COLO829 (cell line): Measurements from ENCODE around the gene RYR1.
"Not testable (repeated sequence)": the region's sequence is repeated elsewhere in the genome, so short reads cannot be mapped to it uniquely, and the experiment has no call there.

ENCODE experiments used
- DNase-seq: peaks from one replicate; pipeline ENCODE4 v3.0.0; 2012; ENCODE audit warnings: low spot score

RYR1 gene

DNA sequence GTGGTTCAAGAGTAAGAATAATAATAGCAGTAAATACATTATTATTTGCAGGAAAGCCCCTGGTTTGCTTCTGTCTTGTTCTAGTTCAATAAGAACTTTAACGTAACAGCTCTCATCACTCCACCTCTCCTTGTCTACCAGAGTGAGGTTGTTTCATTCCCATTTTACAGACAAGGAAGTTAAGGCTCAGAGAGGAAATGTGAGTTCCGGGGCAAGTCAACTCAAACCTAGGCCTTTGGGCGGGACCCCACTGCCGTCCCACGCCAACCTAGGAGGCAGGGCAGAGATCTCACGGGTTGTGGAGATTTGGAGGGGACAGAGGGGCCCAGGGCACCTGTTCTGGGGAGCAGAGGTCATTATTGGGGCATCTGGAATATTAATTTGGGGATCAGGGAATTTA, 182.8 kb downstream of the RYR1 start:
- no peak for DNase-seq

DNA sequence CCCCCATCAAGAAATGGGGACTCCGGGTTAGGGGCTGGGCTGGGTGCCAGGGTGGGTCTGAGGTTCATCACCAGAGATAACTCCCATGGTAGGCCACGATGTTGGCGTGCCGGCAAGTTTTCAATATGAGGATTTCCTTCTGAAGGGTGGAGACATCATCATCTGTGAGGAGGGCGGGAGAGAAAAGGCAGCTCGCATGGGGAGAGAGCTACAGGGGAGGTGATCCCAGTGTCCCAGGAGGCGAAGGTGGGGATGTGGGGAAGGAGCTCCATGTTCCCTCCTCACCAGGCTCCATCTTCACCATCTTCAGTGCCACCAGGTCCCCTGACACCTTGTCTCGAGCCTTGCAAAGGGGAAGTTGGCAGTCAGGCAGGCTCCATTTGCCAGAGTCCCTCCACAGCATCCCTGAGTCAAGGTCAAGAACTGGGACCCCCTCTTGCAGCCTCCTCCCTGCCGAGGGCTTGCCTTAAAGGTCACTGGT, 183.8 kb downstream of the RYR1 start:
- no peak for DNase-seq

- DNase-seq = no peak
Observed at GRCh38 chr19:38617764-38618589, 184.5 kb downstream of the RYR1 start, which contains the start of gene MAP4K1. Gene MAP4K1, minus strand, starts transcription at chr19:38617953. Its CDS starts 58 bp downstream, at chr19:38617895.

DNA sequence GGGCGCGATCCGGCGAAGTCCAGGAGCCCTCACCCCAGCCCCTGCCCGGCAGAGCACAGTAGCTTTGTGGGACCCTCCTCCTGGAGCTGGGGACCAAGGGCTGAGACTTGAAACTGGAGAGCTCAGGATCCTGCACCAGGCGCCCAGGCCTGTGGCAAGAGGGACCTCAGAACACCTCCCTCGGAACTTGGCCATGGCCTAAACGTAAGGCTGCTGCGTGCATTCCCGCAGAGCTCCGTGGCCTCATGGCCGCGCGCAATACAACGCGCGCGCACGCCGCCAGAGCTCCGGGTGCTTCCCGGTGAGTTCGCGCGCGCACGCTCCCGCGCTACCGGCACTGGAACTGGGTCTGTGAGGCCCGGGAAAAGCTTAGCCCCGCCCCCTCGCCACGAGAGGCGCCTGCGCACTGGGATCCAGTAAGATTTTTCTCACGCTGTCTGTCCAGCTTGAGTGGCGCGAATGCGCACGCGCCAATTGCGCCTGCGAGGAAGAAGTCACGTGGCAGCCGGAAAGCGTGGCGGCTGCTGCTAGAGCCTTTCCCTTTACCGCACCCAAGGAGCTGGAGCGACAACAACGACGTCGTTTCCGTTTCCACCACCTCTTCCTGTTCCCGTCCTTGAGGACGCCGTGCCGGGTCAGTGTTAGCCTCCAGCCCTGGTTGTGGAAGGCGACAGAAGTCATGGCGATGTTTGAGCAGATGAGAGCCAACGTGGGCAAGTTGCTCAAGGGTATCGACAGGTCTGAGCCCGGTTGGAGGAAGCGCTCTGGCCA, 185.3 kb downstream of the RYR1 start, which contains the start of gene EIF3K:
Gene EIF3K (plus strand): TSS at position 599 of the 771 bp plus-strand sequence. CDS start 81 bp downstream, at position 680.
- peak; percentile 100 for DNase-seq

- DNase-seq = no peak
Observed at GRCh38 chr19:38619361-38620174, 186.1 kb downstream of the RYR1 start.

GRCh38 chr19:38624822-38625221, 191.3 kb downstream of the RYR1 start:
- no peak for DNase-seq

DNA sequence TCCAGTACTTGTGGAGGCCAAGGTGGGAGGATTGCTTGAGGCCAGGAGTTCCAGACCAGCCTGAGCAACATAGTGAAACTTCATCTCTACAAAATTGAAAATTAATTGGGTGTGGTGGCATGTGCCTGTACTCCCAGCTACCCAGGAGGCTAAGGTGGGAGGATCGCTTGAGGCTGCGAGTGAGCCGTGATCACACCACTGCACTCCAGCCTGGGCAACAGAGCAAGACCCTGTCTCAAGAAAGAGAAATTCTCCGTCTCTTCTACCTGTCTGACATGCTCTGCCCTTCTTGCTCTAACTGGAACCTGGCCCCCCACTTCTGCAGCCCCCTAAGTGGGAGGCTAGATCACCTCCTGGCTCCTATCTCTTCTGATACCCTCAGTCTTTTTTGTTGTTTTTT, 192.9 kb downstream of the RYR1 start:
- no peak for DNase-seq

DNA sequence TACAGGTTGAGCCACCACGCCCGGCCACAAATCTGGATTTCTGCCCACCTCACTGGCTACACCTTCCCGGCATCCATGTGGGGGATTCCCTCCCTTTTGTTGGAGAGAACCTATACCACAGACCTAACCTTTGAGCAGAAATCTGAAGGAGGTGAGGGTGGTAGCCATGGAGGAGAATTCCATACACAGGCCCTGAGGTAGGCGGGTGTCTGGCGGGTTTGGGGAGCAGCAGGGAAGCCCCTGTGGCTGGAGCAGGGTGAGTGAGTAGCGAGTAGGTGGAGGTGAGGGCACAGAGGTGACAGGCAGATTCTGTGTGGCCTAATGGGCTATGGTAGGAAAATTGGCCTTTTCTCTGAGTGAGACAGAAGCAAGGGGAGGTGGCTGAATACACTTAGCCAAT, 196.1 kb downstream of the RYR1 start:
- DNase-seq = no peak

DNA sequence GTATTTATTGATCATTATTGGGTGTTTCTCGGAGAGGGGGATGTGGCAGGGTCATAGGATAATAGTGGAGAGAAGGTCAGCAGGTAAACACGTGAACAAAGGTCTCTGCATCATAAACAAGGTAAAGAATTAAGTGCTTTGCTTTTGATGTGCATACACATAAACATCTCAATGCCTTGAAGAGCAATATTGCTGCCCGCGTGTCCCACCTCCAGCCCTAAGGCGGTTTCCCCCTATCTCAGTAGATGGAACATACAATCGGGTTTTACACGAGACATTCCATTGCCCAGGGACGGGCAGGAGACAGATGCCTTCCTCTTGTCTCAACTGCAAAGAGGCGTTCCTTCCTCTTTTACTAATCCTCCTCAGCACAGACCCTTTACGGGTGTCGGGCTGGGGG, 197.8 kb downstream of the RYR1 start:
- DNase-seq = not testable (repeated sequence)

- not testable (repeated sequence) for DNase-seq
Observed at GRCh38 chr19:38631811-38632475, 198.5 kb downstream of the RYR1 start.

GRCh38 chr19:38632476-38633213, 199.2 kb downstream of the RYR1 start:
- no peak for DNase-seq

- peak; percentile 66 for DNase-seq
Observed at GRCh38 chr19:38634757-38635482, 201.4 kb downstream of the RYR1 start.

DNA sequence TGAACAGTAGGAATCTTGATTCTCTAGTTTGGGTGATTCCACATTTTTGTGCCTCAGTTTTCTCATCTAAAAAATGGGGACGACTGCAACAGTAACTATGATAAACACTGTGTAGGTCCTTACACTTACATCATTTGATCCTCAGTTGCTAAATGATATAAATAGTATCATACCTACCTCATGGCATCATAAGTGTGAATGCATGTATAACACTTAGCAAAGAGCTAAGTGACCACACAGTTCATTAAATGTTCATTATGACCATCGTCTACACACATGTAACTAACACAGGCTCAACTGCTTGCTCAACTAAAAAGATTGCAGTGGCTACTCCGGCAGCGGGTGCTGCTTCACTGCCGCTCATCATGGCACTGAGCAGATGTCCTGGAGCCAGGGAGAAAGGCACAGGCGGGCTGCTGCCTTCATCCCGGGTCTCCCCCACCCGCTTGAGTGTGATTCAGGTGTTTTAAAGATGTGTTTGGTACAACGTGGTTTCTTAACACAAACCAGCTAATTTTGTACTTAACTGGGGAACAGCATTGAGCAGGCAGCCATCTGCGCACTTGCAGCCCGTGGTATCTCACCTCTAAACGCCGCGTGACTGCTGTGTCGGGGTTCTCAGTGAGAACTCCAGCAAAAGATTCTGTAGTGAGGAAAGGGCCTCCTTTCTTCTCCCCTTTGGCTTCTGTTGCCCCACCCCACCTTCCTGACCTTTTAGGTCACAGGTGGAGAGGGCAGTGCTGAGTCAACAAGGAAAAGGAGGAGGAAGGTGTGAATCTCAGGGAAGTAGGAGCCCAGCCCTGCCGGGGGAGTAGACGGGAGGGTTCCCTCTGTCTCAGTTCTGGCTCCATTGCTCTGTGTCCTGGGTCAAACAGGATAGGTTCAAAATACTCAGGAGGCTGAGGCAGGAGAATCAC, 202.2 kb downstream of the RYR1 start:
- no peak for DNase-seq
